LoVo (cell line): ENCODE results near the gene CIDEC.
A peak's percentile ranks its signal among the peaks of the same experiment; 100 is the strongest.
"Not testable (repeated sequence)": the region's sequence is repeated elsewhere in the genome, so short reads cannot be mapped to it uniquely, and the experiment has no call there.

Source experiments
- DNase-seq: peaks from one replicate; pipeline ENCODE4 v3.0.0-alpha.2; 2016; ENCODE audit warnings: low spot score

The CIDEC gene

DNA sequence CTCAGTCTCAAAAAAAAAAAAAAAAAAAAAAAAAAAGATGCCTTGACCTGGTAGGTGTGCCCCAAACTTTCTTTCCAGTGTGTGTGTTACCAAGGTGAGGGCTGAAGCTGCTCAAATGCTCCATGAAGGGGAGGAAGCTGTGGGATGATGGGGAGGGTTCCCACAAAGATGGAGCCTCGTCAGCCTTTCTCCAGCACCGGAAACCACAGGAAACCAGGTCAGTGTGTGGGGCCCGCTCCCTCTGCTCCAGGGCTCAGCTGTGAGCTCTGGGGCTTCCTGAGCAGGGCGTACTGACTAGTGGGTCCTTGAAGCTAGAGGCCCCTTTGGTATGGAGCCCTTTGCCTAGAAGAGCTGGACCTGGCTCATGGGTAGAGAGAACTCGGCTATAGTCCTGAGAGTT lies 21.9 kb upstream of the CIDEC start:
- no peak for DNase-seq

DNA sequence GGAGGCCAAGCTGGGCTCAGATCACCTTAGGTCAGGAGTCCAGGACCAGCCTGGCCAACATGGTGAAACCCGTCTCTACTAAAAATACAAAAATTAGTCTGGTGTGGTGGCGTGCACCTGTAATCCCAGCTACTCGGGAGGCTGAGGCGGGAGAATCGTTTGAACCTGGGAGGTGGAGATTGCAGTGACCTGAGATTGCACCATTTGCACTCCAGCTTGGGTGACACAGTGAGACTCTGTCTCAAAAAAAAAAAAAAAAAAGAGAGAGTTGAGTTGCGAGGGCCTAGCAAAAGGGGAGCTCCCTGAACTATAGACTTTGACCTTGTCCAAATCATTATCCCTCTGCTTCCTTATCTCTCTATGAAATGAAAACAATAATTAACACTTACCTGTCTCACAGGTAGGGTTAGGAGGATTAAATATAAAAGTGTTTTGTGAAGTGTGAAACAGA lies 20.9 kb upstream of the CIDEC start:
- DNase-seq = peak; percentile 61

DNA sequence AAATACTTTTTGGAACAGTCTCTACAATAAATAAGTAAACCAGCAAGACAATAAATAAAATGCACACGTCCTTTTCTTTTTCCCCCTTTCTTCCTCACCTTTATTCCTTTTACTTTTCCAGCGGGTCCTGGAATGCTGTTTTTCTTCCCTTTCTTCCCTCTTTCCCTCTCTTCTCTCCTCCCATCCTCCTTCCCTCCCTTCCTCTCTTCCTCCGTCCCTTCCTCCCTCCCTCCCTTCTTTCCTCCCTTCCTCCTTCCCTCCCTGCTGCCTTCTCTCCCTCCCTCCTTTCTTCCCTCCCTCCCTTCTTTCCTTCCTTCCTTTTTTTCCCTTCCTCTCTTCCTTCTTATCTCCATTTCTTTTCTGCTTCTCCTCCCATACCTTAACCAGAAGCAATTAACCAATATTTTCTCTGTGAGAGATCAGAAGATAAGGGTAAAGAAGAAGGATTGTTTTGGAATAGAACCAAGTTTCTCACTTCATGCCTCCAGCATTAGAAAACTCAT lies 19.3 kb upstream of the CIDEC start:
- no peak for DNase-seq

DNA sequence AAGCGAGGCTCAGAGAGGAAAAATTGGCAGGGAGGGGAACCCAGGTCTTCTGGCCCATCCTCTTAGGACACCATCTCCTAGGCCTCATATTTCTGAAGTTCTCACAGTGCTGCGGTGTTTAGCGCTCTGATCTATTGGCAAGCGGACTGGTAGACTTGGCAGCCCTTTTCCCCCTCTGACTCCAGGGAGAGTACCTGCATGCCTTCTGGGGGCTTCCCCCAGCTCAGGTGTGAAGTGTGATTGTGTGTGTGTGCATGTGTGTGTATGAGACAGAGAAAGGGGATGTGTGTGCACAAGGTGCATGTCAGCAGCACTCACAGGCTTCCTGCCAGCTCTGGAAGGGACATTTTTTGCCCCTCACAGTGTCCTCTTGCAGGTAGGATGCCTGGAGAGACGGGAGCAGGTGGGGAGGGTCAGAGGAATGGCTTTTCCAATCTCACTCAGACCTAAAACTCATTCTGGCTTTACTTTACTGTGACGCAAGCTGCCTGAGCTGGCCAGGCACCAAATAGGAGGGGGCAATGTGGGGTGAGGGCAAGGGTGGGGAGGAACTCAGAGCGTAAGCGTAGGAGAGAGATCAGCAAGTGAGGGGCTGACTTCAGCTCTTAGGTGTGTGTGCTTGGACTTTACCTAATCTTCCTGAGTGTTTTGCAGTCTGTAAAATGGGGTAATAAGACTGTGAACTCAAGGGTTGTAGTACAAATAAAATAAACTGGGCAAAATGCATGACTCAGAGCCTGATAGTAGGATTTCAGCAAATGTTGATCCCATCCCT lies 18.6 kb upstream of the CIDEC start:
- DNase-seq = no peak

DNA sequence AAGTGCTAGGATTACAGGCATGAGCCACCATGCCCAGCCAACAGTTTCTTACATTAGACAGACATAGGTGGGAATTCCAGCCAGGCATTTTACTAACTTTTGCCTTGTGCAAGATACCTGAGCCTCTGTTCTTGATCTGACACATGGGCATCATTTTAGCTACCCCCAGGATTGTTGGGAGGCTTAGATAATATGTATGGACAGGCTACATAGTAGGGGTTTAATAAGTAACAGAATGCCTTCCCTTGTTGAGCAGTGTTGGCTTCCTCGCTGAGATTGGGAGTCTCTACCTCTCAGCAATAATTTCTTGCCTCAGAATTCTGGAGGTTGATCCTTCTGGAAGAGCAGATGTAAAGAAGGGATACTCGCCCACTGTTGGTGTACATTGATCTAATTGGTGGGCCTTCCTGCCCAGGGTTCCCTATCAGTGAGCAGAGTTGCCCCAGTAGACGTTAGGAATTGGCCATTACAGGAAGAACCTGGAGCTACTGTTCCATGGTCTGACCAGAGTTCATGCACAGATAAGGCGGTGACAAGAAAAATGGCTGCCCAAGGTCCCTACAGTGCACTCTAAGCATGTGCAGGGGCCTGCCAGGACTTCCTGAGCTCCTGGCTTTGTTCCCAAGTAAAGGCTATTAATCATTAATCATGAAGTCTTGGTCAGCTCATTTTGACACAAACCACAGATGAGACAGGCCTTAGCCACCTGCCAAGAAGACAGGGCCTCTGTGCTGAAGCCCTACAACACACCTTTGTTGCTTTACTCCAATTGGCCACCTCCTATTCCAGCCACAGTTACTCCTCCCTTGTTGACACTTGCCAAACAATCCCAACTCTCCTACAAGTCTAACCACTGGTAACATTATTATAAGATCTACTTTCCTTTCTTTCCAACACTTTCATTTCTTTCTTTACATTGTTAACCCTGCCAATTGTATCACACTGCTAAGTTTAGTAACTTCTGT lies 17.6 kb upstream of the CIDEC start:
- DNase-seq = peak; percentile 96

DNA sequence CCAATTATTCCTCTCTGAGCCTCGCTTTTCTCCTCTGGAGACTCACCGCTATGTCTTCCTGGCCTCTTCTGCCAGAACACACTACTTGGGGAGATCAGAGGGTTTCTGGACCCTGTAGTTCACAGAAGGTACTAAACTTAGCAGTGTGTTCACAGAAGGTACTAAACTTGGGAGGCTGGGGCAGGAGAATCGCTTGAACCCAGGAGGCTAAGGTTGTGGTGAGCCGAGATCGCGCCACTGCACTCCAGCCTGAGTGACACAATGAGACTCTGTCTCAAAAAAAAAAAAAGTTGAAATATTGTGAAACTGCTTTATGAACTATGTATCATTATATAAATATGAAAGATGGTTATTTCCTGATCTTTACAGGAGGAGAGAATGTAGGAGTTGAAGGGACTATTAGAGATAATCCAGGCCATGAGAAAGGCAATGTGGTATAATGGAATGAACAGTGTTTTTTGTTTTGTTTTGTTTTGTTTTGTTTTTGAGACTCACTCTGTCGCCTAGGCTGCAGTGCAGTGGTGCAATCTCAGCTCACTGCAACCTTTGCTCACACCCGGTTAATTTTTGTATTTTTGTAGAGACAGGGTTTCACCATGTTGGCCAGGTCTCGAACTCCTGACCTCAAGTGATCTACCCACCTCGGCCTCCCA lies 16.8 kb upstream of the CIDEC start:
- not testable (repeated sequence) for DNase-seq

DNA sequence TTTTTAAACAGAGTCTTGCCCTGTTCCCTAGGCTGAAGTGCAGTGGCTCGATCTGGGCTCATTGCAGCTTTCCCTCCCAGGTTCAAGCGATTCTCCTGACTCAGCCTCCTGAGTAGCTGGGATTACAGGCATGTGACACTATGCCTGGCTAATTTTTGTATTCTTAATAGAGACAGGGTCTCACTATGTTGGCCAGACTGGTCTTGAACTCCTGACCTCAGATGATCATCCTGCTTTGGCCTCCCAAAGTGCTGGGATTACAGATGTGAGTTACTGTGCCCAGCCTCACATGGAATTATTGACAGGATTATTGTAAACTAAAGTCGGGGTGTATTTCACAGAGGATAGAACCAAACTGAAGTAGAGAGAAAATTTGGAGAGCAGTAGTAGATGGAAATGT lies 15.7 kb upstream of the CIDEC start:
- not testable (repeated sequence) for DNase-seq

DNA sequence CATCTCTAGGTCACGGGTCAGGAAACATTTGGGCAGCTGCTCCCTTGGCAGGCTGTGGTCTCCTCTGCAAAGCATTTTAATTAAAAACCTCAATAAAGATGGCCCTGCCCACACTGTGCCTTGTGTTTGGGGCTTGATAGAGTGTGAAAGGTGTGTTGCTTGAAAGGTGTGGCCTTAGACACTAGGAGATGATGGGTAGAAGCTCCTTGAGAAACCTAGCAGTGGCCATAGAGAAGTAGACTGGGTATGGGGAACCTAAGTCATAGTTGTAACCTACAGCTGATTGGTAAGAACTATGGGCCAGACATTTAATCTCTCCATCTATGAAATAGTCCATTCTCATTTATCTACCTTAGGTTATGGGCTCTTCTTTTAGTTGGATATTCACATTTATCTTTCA lies 13.7 kb upstream of the CIDEC start:
- no peak for DNase-seq

DNA sequence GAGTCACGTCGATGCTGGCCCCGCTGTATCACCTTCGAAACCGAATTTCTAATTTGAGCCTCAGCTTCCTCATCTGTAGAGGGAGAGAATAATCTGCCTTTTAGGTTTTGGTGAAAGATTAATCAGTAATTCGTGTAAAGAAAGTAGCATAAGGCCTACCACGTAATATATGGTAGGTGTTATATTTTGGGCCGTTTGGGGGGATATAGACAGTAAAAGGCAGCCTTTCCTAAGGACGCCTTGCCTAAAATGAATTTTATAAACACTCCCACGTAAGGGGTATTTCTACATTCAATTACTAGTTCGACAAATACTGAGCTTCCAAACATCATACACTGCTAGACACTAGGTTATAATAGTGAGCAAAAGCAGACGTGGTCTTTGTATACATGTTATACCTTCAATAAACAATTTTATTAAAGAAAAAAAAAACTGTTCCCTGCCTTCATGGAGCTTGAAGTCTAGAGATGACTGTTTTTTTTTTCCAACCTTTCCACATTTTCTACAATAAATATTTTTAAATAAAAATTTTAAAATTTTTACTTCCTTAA lies 11.1 kb upstream of the CIDEC start:
- DNase-seq = no peak

DNA sequence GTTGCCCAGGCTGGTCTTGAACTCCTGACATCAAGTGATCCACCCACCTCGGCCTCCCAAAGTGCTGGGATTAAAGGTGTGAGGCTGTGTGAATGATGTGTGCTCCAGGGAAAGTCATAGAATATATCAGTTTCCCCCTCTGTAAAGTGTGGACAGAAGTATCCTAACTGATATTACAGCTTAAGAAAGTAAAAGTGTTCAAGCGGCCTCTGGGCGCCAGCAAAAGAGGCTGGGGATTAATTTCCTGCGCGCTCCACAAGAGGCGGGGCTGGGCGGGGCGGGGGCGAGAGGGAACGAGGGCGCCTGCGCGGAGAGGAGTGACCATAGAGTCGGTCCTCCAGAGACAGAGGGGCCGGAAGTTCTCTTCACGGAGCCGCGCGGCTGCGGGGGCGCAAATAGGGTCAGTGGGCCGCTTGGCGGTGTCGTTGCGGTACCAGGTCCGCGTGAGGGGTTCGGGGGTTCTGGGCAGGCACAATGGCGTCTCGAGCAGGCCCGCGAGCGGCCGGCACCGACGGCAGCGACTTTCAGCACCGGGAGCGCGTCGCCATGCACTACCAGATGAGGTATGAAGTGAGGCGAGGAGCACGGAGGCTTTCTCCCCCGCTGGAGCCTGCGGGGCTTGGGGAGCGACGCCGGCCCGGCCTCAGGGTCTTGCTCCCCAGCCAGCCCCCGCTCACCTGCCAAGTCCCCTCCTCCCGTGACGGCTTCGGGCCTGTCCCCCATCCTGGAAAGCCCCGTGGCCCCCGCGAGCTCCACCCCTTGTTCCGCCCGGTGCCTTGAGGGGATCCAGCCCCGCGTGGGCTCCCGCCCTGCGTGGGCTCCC lies 10.4 kb upstream of the CIDEC start, which contains the start of gene JAGN1:
Gene JAGN1 (plus strand): TSS at position 362 of the 823 bp plus-strand sequence. CDS start 113 bp downstream, at position 475.
- peak; percentile 87 for DNase-seq

DNA sequence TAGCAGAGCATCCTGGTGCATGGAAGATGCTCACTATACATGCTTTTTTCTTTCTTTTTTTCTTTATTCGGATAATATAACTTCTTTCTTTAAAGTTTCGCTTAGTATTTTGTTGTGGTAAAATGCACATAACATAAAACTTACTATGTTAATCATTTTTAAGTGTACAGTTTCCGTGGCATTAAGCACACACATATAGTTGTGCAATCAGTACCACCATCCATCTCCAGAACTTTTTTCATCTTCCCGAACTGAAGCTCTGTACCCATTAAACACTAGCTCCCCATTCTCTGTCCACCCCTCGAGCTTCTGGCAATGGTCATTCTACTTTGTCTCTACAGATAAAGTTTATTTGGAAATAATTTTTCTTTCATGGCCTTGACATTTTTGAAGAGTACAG lies 9.4 kb upstream of the CIDEC start:
- DNase-seq = no peak

DNA sequence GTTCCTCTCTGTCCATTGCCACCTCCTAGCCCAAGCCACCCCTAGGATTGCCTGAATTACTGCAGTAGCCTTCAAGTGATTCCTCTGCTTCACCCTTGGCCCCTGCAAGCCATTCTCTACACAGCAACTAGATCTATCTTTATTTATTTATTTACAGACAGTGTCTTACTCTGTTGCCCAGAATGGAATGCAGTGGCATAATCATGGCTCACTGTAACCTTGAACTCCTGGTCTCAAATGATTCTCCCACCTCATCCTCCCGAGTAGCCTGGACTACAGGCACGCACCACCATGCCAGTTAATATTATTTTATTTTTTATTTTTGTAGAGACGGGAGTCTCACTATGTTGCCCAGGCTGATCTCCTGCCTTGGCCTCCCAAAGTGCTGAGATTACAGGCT lies 8.5 kb upstream of the CIDEC start:
- DNase-seq = no peak

DNA sequence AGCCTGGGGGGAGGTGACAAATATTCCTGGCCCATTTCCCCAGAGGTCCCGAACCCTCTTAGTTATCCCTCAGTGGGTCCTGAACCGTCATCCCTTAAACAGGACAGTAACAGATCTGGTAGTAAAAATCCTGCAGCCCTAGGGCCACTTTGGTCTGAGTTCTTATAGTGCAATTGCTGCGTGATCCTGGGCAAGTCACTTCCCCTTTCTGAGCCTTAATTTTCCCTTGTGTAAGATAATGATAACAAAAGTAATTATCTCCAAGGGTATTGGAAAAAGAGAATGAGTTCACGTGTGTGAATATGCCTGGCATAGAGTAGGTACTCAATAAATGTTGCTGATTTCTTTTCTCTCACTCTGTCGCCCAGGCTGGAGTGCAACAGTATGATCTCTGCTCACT lies 7.4 kb upstream of the CIDEC start:
- DNase-seq = no peak

DNA sequence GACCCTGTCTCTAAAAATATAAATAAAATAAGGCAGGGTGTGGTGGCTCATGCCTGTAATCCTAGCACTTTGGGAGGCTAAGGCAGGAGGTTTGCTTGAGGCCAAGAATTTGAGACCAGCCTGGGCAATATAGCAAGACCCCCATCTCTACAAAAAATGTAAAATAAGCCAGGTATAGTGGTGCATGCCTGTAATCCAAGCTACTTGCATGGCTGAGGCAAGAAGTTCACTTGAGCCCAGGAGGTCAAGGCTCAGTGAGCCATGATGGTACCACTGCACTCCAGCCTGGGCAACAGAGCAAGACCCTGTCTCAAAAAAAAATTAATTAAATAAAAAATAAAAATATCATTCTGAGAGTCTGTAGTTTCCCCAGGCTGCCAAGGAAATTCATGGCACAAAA lies 6.3 kb upstream of the CIDEC start:
- no peak for DNase-seq

DNA sequence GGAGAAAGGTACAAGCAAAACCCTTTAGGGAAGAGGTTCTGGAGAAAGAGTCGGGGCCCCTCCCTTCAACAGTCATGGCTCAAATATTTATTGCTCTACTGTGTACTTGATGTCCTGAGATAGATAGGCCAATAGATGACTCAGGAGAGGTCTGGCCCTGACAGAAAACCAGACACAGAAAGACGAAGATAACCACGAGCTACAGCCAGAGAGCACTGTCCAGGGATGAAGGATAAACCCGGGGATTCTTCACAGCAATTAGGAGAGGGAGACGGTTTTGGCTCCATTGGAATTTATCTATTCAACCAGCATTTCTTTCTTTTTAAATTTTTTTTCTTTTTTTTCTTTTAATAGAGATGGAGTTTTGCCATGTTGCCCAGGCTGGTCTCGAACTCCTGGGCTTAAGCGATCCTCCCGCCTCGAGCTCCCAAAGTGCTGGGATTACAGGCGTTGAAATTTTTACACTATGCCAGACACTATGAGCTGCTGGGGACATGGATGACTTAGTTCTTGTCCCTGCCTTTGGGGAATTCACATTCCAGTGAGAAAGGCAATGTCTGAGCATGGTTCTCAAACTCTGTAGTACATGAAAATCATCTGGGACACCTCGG lies 4.6 kb upstream of the CIDEC start:
- DNase-seq = peak; percentile 95

DNA sequence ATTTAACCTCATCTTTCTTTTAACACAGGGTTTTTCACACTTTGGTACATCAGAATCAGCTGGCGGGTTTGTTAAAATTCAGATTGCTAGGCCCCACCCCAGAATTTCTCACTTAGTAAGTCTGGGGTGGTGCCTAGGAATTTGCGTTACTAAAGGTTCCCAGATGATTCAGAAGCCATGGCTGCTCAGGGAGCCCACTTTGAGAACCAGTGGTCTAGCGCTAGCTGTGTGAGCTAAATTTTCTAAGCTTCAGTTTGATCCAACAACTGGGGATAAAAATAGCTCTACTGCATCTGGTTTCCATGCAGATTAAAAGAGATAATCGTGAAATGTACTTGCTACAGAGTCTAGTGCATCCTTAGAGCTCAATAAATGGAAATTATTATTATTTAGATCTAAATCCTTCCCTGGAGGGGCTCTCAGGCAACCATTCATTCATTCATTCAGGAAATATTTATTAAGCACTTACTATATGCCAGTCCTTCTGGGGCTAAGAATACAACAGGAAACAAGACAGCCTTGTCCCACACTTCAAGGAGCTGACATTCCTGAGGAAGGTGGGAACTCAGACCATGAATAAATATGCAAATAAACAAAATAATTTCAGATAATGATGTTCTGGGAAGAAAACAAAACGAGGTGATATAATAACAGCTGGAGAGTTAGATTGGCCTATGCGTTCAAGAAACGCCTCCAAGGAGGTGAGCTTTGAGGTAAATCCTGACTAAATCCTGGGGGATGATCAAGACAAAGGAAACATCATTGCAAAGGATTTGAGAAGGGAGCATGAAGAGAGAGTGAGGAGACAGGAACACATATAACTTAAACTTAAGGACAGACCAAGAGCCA lies 3.9 kb upstream of the CIDEC start:
- no peak for DNase-seq

DNA sequence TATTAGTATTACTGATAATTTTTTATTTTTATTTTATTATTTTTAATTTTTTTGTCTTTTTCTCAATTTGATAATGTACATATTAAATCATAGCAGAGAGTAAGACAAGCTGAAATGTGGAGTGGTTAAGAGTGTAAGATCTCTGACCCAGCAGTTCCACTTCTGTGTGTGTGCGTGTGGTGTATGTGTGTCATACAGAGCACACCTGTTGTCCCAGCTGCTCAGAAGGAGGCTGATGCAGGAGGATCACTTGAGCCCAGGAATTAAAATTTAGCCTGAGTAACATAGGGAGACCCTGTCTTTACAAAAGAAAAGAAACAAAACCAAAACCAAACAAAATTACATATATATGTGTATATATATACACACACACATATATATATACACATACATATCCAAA lies 1.4 kb upstream of the CIDEC start:
- no peak for DNase-seq

DNA sequence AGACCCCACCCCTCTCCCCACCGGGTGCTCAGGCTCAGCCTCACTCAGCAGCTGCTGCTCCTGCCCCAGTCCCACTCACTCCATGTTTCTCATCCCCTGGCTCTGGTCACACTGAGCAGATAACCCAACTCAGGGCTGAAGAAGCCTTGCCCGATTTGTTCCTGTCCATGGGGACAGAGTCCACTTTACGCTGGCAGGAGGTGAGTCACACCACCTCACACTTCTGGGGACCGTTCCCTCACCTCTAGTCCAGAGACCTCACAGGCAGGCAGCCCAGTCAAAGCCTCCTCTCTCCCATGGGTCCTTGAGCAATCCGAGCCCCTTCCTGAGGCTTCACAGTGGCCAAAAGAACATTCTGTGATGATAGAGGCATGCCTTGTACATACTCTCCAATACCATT lies 1.4 kb downstream of the CIDEC start:
- DNase-seq = peak; percentile 77

DNA sequence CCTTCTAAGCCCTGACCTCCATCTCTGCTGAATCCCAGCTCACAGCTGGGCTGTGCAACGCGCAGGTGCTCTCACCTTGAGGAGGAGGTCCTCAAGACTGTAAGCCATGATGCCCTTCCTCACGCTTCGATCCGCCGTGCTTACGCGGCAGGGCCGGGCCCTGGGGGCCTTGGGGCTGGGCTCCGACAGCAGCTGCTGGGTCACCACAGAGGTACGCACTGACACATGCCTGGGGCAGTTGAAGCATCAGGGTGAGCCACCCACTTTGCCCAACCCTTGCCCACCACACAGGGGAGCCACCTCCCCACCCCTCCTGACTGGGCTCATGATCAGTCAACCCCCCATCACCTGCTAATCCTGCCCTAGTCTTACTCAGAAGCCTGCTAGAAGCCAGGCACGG lies 3.1 kb downstream of the CIDEC start:
- no peak for DNase-seq

DNA sequence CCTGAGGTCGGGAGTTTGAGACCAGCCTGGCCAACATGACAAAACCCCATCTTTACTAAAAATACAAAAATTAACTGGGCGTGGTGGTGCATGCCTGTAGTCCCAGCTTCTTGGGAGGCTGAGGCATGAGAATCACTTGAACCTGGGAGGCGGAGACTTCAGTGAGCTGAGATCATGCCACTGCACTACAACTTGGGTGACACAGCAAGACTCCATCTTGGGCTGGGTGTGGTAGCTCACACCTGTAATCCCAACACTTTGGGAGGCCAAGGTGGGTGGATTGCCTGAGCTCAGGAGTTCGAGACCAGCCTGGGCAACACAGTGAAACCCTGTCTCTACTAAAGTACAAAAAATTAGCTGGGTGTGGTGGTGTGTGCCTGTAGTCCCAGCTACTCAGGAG lies 3.8 kb downstream of the CIDEC start:
- DNase-seq = not testable (repeated sequence)
